HCT116 (cell line): ENCODE results near the gene PDE4D. TPM values are rescaled to one million over a fixed set of nuclear protein-coding genes. Genes with fewer than 3 reads are reported as not detected.

ENCODE experiments used
- ATAC-seq: fragments of 200-7000 bp; cut with Tn5 transposase; 2 replicates; pipeline ENCODE4 v1.9.1; 2020; ENCODE audit warnings: mild to moderate bottlenecking, moderate library complexity
- BruUV-seq: library from RNA; stranded (reverse); fragments of 400-500 nt; replicated peaks from 2 replicates; lab custom pipeline; 2021; lab: Mats Ljungman, UMichigan
- CTCF ChIA-PET: fragments of 300-600 bp; sonication (Branson Sonifier 250); formaldehyde crosslinking; loops from one replicate; lab custom pipeline; 2021; ENCODE audit warnings: antibody characterized with exemption; lab: Charles Lee
- POLR2A ChIA-PET: fragments of 300-600, 350-600 bp; sonication (Branson Sonifier 250); formaldehyde crosslinking; loops from one replicate; lab custom pipeline; 2021; ENCODE audit warnings: antibody characterized with exemption; lab: Charles Lee
- RAD21 ChIA-PET, 2 experiments: fragments of 300-600 bp; sonication (Branson Sonifier 250); formaldehyde crosslinking; loops; one replicate each; lab custom pipeline; 2023; ENCODE audit warnings: low total read pairs in 2 of 2; ENCODE audit not compliant: uncharacterized antibody in 2 of 2, unreplicated experiment in 2 of 2, low non-redundant PET in 1 of 2; lab: Charles Lee
- DNase-seq: peaks from one replicate; pipeline ENCODE4 v3.0.0-alpha.2; 2010; ENCODE audit warnings: low read depth, low spot score
- H2AFZ ChIP-seq: fragments of 200-600 bp; shearing (Covaris generic), sonication (generic); 2 replicates; pipeline ENCODE4 v1.6.1; 2017; ENCODE audit warnings: low read depth, mixed run types, mixed read lengths, antibody characterized with exemption, low read length; ENCODE audit not compliant: poor library complexity, severe bottlenecking
- H3K27ac ChIP-seq: 2 replicates; pipeline ENCODE4 v1.5.1; 2012; ENCODE audit warnings: low read depth, low read length
- H3K27me3 ChIP-seq: fragments of 200-600 bp; sonication (generic); 2 replicates; pipeline ENCODE4 v1.6.1; 2016; ENCODE audit warnings: mixed run types, low read length, mixed read lengths; ENCODE audit not compliant: insufficient read depth
- H3K36me3 ChIP-seq, 2 experiments: fragments of 200-500 bp in 1 of 2; fragments of 200-600 bp in 1 of 2; sonication (Bioruptor generic) in 1 of 2; sonication (generic) in 1 of 2; 2 replicates each; pipeline versions ENCODE4 v1.5.1 to v1.6.1; 2014 to 2016; ENCODE audit warnings: low read length in 2 of 2, inconsistent platforms in 1 of 2, mixed read lengths in 1 of 2, mixed run types in 1 of 2; ENCODE audit not compliant: insufficient read depth in 2 of 2, control insufficient read depth in 1 of 2
- H3K4me1 ChIP-seq, 2 experiments: fragments of 200-600 bp in 1 of 2; sonication (generic) in 1 of 2; 2 replicates each; pipeline versions ENCODE4 v1.5.1 to v1.6.1; 2012 to 2017; ENCODE audit warnings: low read length in 2 of 2, inconsistent platforms in 1 of 2, mild to moderate bottlenecking in 1 of 2, mixed read lengths in 1 of 2, mixed run types in 1 of 2, moderate library complexity in 1 of 2; ENCODE audit not compliant: insufficient read depth in 2 of 2, control insufficient read depth in 1 of 2
- H3K4me2 ChIP-seq: fragments of 200-600 bp; sonication (generic); 2 replicates; pipeline ENCODE4 v1.6.1; 2017; ENCODE audit warnings: mixed run types, low read length, mixed read lengths
- H3K4me3 ChIP-seq, 2 experiments: fragments of 200-600 bp in 1 of 2; sonication (generic) in 1 of 2; replicated peaks in 1 of 2; 2 replicates each; pipeline ENCODE4 v1.5.1; 2011 to 2016; ENCODE audit warnings: low read length in 2 of 2, control low read depth in 1 of 2, low read depth in 1 of 2, mild to moderate bottlenecking in 1 of 2, mixed read lengths in 1 of 2, mixed run types in 1 of 2
- H3K79me2 ChIP-seq: fragments of 200-600 bp; sonication (generic); 2 replicates; pipeline ENCODE4 v1.6.1; 2017; ENCODE audit warnings: mild to moderate bottlenecking, mixed run types, low read length, moderate library complexity, mixed read lengths; ENCODE audit not compliant: insufficient read depth
- H3K9ac ChIP-seq: fragments of 200-600 bp; sonication (generic); 2 replicates; pipeline ENCODE4 v1.6.1; 2016; ENCODE audit warnings: low read length, mixed read lengths
- H3K9me2 ChIP-seq: fragments of 200-600 bp; sonication (generic), shearing (Covaris generic); 2 replicates; pipeline ENCODE4 v1.6.1; 2017; ENCODE audit warnings: mixed run types, mild to moderate bottlenecking, moderate library complexity; ENCODE audit not compliant: insufficient read depth
- H3K9me3 ChIP-seq, 2 experiments: fragments of 200-500 bp in 1 of 2; fragments of 200-600 bp in 1 of 2; sonication (Bioruptor generic) in 1 of 2; sonication (generic) in 1 of 2; 2 replicates each; pipeline ENCODE4 v1.6.1; 2014 to 2017; ENCODE audit warnings: low read length in 2 of 2, mixed read lengths in 2 of 2, inconsistent platforms in 1 of 2, low read depth in 1 of 2, mild to moderate bottlenecking in 1 of 2, mixed run types in 1 of 2, moderate library complexity in 1 of 2; ENCODE audit not compliant: control insufficient read depth in 1 of 2, insufficient read depth in 1 of 2
- H4K20me1 ChIP-seq: fragments of 200-600 bp; sonication (generic), shearing (Covaris generic); 2 replicates; pipeline ENCODE4 v1.6.1; 2017; ENCODE audit warnings: mixed run types, mild to moderate bottlenecking, moderate library complexity; ENCODE audit not compliant: insufficient read depth
- ATF3 ChIP-seq: IDR thresholded peaks from 2 replicates; pipeline ENCODE4 v1.6.1; 2012
- CTCF ChIP-seq, 3 experiments: fragments of 200-600 bp in 1 of 3; sonication (generic) in 1 of 3; IDR thresholded peaks in 2 of 3; conservative IDR thresholded peaks in 1 of 3; 2 replicates each; pipeline ENCODE4 v1.5.1; 2012 to 2017; ENCODE audit warnings: low read depth in 2 of 3, low read length in 2 of 3, antibody characterized with exemption in 1 of 3, borderline replicate concordance in 1 of 3, control low read depth in 1 of 3, mild to moderate bottlenecking in 1 of 3, mixed read lengths in 1 of 3, mixed run types in 1 of 3, moderate library complexity in 1 of 3; ENCODE audit not compliant: insufficient read depth in 1 of 3
- EGR1 ChIP-seq: IDR thresholded peaks from 2 replicates; pipeline ENCODE4 v1.6.1; 2012; ENCODE audit warnings: low read depth
- ELF1 ChIP-seq: IDR thresholded peaks from 2 replicates; pipeline ENCODE4 v1.6.1; 2012; ENCODE audit warnings: low read depth, borderline replicate concordance
- FOSL1 ChIP-seq: IDR thresholded peaks from 2 replicates; pipeline ENCODE4 v1.6.1; 2012; ENCODE audit warnings: low read depth
- JUND ChIP-seq: IDR thresholded peaks from 2 replicates; pipeline ENCODE4 v1.6.1; 2012
- MAX ChIP-seq: IDR thresholded peaks from 2 replicates; pipeline ENCODE4 v1.6.1; 2012
- POLR2A ChIP-seq: IDR thresholded peaks from 2 replicates; pipeline ENCODE4 v1.7.0; 2011; ENCODE audit warnings: borderline replicate concordance; ENCODE audit not compliant: insufficient read depth, insufficient read length; ENCODE audit errors: extremely low read depth
- POLR2AphosphoS5 ChIP-seq: IDR thresholded peaks from 2 replicates; pipeline ENCODE4 v1.6.1; 2011; ENCODE audit warnings: mild to moderate bottlenecking, low read depth, low read length, moderate library complexity
- RAD21 ChIP-seq: IDR thresholded peaks from 2 replicates; pipeline ENCODE4 v1.6.1; 2012; ENCODE audit warnings: low read depth, mild to moderate bottlenecking
- SIN3A ChIP-seq: IDR thresholded peaks from 2 replicates; pipeline ENCODE4 v1.6.1; 2012; ENCODE audit warnings: low read depth
- SP1 ChIP-seq: IDR thresholded peaks from 2 replicates; pipeline ENCODE4 v1.6.1; 2012; ENCODE audit warnings: low read depth
- SRF ChIP-seq: IDR thresholded peaks from 2 replicates; pipeline ENCODE4 v1.6.1; 2012; ENCODE audit warnings: low read depth
- YY1 ChIP-seq: IDR thresholded peaks from 2 replicates; pipeline ENCODE4 v1.6.1; 2011; ENCODE audit warnings: low read length, low read depth, moderate library complexity, mild to moderate bottlenecking; ENCODE audit not compliant: insufficient replicate concordance; ENCODE audit errors: extremely low read depth
- ZBTB33 ChIP-seq: IDR thresholded peaks from 2 replicates; pipeline ENCODE4 v1.6.1; 2011; ENCODE audit warnings: mild to moderate bottlenecking, low read length, moderate library complexity; ENCODE audit not compliant: insufficient replicate concordance; ENCODE audit errors: extremely low read depth
- ZFX ChIP-seq: fragments of 450-650 bp; IDR thresholded peaks from 2 replicates; pipeline ENCODE4 v1.6.1; 2017
- intact Hi-C: fragments of 100-400 bp; cut with micrococcal nuclease; formaldehyde crosslinking; loops from 2 replicates; pipeline ENCODE4 v1.10.0; 2022
- total RNA-seq: library from RNA; stranded (reverse); gene quantifications from one replicate; pipeline ENCODE4 v1.2.1, GENCODE V29; 2021; ENCODE audit not compliant: unreplicated experiment

PDE4D gene
- total RNA-seq, 1 experiment from 2014 or later = 1.1 TPM

GRCh38 chr5:59054963-59055528, 838.5 kb downstream of the PDE4D start:
- Histone ChIP-seq H3K27ac (no peak overlapping the region), H3K4me1 (no peaks in the 10 kb centered on the region), H3K4me3 (no peak overlapping the region), H3K9ac (no peak overlapping the region), H4K20me1 (no peaks in the 10 kb centered on the region), H3K36me3 (no peaks in the 10 kb centered on the region), H2AFZ (no peak overlapping the region), H3K27me3 (peaks cover 49% of the 10 kb centered on the region), H3K9me2 (no peaks in the 10 kb centered on the region), H3K79me2 (no peaks in the 10 kb centered on the region), H3K9me3 (no peaks in the 10 kb centered on the region), H3K4me2 (no peak overlapping the region)
- TF ChIP-seq ZBTB33 (no peak), ATF3 (no peak), RAD21 (no peak), ELF1 (no peak), POLR2AphosphoS5 (no peak), JUND (no peak), MAX (no peak), SP1 (no peak), FOSL1 (no peak), SRF (no peak), CTCF (IDR thresholded peaks at IDR 0.05 in 2 of 3, conservative IDR thresholded peaks at IDR 0.05 in 1 of 3; ENCODE audit: borderline replicate concordance in 1 of 3, insufficient read depth in 1 of 3, low read depth in 2 of 3, low read length in 2 of 3) (no peak), EGR1 (no peak), POLR2A (no peak), YY1 (no peak), ZFX (no peak), SIN3A (no peak)
- CTCF ChIA-PET = no interaction called here
- no TSS peak for BruUV-seq
- RAD21 ChIA-PET = no interaction called here
- ATAC-seq = no peak
- intact Hi-C loops = no loop called here
- DNase-seq = no peak
- POLR2A ChIA-PET = no interaction called here
